Choroid plexus epithelial cell (primary cell): ENCODE data around the gene TEX261.

Experiments used
- DNase-seq: peaks from one replicate; pipeline ENCODE4 v3.0.0-alpha.2; 2010; ENCODE audit warnings: low read depth
- H3K4me3 ChIP-seq: 2 replicates; pipeline ENCODE4 v1.5.1; 2011; ENCODE audit warnings: low read depth, mild to moderate bottlenecking, control low read depth, low read length, moderate library complexity
- TF ChIP-seq, protein P1 (sequence below): conservative IDR thresholded peaks from 2 replicates; pipeline ENCODE4 v1.5.1; 2011; ENCODE audit warnings: low read depth, mild to moderate bottlenecking, control low read depth, inconsistent platforms, low read length, moderate library complexity

The TEX261 gene

DNA sequence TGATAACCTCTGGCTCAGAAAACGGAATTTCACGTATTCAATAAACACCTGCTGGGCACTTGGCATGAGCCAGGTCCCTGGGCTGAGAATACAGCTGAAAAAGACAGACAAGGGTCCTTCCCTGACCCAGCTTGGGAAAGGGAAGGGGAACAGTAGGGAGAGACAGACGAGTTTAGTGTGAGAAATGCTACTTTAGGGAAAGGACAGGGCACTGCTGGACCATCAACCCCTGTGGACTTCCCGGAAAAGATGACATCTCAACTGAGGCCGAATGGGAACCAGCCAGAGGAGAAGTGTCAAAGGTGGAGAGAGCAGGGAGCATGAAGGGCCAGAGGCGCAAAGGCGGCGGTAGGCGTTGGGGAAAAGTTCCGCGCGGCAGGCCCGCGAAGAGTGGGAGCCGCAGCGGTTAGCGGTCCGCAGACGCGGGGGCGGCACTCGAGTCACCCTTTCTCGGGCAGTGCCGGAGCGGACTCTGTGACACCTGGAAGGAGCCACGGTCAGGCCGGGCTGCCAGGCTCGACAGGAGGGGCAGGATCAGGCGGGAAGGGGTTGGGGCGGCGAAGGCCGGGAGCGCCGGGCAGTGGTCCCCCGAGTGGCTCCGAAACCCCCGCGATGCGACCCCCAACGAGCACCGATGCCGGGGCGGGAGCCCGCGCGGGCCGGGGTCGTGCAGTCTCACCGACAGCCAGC, 519 bp downstream of the TEX261 start:
- no peak for DNase-seq
- TF ChIP-seq, protein P1, sequence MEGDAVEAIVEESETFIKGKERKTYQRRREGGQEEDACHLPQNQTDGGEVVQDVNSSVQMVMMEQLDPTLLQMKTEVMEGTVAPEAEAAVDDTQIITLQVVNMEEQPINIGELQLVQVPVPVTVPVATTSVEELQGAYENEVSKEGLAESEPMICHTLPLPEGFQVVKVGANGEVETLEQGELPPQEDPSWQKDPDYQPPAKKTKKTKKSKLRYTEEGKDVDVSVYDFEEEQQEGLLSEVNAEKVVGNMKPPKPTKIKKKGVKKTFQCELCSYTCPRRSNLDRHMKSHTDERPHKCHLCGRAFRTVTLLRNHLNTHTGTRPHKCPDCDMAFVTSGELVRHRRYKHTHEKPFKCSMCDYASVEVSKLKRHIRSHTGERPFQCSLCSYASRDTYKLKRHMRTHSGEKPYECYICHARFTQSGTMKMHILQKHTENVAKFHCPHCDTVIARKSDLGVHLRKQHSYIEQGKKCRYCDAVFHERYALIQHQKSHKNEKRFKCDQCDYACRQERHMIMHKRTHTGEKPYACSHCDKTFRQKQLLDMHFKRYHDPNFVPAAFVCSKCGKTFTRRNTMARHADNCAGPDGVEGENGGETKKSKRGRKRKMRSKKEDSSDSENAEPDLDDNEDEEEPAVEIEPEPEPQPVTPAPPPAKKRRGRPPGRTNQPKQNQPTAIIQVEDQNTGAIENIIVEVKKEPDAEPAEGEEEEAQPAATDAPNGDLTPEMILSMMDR, result no peak
- H3K4me3 ChIP-seq, result peak overlapping the region; percentile 94

DNA sequence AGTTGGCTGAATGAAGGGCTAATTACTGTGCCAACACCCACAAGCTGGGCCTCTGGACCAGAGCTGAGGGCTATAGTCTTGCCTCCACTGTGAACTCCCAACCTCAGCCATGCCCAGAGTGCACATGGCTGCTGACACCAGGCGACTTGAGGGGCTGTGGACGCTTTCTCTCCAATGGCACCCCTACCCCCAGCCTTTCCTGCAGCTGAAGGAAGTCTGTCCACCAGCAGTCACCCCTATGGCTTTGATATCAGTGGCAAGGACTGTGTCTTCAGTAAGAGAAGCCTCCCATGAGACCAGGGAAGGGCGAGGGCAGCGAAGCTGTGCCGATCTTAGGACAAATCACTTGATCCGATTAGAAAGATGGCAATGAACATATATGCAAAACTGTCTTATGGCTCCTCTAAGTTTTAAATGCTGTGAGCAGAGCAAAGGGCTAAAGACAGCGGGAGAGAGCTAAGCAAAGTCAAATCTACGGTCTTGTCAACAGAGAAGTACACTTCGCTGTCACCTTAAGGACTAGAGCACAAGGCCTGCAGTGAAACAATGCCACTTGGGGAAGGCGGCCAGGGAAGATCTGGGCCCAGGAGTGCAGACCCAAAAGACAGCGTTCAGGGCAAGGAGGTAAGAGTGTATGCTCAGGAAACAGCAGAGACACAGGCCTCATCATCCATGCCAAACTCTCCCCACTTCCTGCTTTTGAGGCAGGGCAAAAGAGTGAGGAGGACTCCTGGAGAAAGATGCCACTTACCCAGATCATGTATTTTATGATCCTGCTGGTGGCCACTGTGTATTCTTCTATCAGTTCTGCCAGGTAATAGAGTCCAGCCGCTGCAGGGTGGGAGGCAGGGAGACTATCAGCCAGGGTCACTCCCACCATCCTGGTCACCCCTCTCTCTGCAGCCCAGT, 1.5 kb downstream of the TEX261 start:
- TF ChIP-seq, protein P1, result no peak
- H3K4me3 ChIP-seq, result peak overlapping the region; percentile 94
- no peak for DNase-seq

DNA sequence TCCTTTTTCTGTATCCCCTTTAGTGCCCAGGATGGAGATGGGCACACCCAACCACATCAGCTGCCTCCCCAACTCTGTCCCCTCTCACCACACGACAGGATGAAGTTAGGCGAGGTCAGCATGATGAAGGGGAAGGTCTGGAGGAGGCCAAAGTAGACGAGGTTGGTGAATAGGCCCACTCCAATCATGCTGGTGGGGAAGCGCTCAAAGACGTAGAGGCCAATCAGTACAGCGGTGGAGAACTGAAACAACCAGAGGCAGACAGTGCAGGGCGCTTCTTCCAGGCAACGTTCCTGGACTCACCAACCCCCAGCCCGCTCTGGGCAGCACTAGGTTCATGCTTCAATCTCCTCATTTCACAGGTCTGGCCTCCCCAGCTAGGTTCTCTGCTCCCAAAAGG, 2.9 kb downstream of the TEX261 start:
- DNase-seq, result no peak
- no peak overlapping the region for H3K4me3 ChIP-seq
- TF ChIP-seq, protein P1, result no peak

DNA sequence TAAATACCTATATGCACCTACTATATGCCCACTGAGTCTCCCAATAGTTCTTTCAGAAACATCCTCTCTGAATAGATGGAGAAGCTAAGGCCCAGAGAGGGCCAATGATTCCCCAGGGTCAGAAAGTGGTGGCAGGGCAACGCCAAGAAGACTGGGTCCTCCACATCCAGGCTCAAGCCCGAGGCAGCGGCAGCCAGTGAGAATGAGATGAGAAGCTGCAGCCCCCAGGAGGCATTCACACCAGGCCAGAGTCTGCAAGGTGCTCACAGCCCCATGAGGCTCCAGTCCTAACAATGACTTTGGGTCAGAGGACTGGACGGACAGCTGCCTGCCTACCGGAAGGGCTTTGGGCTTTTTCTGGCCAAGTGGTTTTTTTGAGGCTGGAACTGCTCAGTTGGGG, 3.5 kb downstream of the TEX261 start:
- no peak for DNase-seq
- H3K4me3 ChIP-seq, result no peak overlapping the region
- TF ChIP-seq, protein P1, result no peak

DNA sequence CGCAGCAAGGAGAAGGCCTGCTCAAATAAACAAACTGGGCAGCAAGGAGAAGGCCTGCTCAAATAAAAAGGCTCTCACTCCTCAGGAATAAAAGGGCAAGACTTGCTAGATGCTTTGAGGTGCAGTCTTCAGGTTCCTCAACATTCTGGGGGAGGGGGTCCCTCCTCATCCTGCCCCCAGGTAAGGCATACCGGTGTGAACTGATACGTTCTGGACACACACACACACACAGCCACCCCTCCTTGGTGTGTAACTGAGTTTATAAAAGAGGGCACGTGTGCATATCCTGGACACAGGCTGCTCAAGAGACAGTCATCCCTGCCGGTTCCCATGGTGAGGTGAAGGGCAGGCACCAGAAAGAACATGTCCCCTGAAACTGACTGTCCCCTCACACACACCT, 4.5 kb downstream of the TEX261 start:
- H3K4me3 ChIP-seq, result no peak overlapping the region
- no peak for DNase-seq
- TF ChIP-seq, protein P1, result no peak

DNA sequence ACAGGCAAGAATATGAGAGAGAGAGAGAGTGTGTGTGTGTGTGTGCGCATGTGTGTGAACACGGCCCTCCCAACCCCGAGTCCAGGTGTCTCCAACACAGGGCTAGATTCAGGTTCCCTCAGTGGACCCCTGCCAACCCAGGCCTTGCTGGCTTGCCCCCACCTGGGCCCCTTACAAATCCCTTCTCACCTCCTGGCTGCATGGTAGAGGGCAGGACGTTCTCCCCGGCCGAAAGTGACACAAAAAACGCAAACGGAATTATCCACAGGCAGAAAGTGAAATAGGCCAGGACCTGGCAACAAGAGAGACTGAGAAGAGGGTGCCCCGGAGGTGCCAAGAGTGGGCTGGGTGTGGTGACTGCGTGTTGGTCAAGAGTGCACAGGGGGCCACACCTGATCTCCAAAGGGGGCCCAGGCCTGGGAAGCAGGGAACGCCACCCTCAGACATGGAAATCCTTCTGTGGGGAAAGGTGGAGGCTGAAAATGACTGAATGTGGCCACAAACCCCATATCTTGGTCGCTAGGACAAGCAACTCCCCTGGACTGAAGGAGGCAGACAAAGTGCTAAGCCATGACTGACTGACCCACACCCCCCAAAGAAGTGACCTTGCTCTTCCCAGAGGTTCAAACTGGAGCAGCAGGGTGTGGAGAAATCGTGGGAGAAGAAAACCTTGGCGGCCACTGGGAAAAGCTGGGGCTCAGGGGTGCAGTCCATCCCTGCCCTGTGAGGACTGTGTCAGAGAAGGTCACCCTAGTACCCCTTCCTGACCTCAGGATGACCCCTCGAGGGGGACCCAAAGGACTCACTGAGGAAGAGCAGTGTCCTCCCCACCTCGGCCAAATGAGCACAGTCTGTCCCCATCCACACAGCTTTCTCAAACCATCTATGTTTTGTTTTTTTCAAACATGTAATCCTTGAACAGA, 5.7 kb downstream of the TEX261 start:
- TF ChIP-seq, protein P1, result no peak
- no peak overlapping the region for H3K4me3 ChIP-seq
- DNase-seq, result no peak
